Activated T-cell treated with anti-CD3 and anti-CD28 coated beads for 4 hours (primary cell): ENCODE data around the gene SDCCAG8.

Experiments used
- DNase-seq: peaks from one replicate; pipeline ENCODE4 v3.0.0-alpha.2; 2020

Gene SDCCAG8

GRCh38 chr1:243341074-243341473 is 85.2 kb downstream of the SDCCAG8 start:
- no peak for DNase-seq

DNA sequence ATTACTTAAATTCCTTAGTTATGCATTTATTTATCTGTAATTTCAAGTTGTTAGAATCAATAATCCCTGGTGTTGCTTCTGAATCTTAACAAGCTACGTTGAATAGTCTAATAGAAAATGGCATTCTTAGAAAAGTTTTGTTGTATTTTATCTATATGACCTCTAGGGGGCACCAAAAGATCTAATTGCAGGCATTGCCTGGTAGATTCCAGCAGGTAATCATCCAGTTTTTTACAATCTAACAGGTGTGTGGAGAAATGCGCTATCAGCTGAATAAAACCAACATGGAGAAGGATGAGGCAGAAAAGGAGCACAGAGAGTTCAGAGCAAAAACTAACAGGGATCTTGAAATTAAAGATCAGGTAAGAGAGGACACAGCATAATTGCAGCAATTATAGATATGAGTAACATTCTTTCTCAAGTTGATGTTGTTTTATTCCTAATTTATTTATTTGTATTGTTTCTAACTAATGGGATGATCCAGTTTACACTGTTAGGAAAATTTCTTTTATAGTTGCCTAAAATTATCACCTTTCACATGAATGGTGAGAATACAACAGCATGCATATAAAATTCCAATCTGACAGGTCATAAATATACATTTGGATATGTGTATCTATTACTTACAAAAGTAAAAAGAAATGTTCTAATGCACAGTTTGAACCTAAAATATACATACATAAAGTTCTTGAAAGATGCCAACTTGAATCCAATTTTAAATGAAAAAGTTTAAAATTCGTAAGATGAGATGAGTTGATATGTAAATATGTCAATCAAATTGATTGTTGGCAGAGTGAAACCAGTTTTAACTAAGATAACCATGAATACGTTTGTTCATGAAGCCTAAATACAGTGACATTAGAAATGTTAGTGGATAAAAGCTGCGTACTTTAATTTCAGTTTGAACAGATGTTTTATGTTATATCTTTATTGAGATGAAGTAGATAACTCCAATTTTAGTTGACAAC is 88.4 kb downstream of the SDCCAG8 start:
- no peak for DNase-seq

GRCh38 chr1:243345205-243345604 is 89.4 kb downstream of the SDCCAG8 start:
- DNase-seq: no peak

DNA sequence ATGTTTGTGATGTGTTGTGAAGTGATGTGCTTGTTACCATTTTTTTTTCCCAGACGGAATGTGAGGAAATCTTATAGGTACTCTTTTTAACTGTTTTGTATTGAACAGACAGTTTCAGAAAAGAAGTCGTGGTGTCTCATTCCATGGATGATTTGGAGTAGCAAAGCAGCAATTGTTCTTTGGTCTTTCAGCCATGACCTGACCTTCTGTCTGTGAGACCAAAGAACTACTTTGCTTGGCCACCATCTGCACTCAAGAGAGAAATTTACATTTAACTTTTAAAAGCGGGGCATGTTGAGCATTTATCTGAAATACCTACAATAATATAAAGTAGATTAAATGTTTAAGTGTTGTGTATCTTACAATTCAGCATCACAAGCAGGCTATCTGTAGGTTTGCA is 90.2 kb downstream of the SDCCAG8 start:
- no peak for DNase-seq

DNA sequence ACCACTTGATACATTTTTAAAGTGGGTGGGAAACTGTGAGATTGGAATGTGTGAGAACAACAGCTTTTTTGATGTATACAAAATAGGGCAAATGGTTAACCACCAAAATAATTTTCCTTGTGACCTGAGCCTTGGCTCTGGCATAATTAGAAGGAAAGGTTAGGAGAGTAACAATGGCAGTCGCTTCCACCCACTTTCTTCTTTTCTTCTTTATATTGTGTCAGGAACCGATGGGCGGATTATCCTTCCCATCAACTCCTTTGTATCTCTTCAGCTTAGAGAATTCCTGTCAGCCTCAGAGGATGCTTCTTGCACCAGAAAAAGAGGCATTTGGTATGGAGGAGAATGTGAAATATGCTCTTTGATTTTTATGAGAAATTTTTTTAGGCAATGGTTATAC is 90.6 kb downstream of the SDCCAG8 start:
- DNase-seq: no peak

DNA sequence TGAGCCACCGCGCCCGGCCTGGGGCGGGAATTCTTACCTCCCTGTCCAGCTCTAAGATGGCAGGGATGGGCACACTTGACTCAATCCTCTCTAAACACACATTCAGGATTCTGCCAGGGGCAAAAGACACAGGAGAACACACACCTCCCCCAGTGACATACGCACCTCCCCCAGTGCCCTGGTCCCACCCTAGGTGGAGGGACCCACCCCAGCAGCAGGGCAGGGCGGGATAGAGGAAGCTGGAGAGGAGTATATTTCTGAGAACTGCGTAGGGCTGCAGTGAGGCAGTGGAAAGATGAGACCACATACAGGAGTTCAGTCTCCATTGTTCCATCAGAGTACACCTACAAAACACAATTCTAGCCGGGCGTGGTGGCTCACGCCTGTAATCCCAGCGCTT is 92.5 kb downstream of the SDCCAG8 start:
- DNase-seq: no peak

DNA sequence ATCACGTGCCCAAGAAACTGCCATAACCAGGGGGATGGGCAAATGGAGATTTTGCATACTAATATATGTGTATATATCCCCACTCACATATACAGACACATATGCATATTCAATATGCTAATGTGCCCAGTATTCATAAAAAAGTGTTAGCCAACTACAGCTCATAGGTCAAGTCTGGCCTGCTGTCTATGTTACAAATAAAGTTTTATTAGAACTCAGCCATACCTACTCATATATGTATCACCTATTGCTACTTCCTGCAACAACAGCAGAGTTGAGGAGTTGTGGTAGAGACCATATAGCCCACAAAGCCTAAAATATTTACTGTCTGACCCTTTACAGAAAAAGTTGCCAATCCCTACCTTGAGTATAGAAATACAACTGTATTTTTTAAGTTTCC is 93.3 kb downstream of the SDCCAG8 start:
- DNase-seq: no peak

- no peak for DNase-seq
Measured at GRCh38 chr1:243351337-243351736, 95.5 kb downstream of the SDCCAG8 start.

DNA sequence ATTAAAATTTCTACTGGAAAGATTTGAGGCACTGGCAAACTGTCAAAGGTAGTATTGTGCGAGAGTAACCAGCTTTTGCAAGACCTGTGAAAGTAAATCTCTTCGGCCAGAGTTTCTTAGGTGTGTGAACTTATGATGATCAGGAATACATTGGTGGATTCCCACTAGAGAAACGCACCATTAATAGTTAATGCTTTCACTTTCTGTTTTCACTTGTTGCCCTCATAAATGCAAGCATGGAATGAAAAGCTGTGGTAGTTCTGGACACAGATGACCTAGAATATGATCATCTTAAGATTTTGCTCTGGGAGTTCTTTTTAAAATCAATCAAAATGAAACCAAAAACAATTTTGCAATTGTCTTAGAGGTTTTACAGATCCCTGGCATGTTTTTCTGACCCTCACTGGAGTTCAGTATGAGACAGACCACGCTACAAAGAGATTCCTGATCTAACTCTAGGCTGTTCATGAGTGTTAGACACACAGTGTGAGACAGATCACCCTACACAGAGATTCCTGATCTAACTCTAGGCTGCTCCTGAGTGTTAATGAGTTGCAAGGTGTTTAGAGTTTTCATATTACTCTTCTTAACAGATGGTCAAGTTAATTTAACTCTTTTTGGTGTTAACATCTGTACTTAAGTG is 98.8 kb downstream of the SDCCAG8 start:
- DNase-seq: no peak

DNA sequence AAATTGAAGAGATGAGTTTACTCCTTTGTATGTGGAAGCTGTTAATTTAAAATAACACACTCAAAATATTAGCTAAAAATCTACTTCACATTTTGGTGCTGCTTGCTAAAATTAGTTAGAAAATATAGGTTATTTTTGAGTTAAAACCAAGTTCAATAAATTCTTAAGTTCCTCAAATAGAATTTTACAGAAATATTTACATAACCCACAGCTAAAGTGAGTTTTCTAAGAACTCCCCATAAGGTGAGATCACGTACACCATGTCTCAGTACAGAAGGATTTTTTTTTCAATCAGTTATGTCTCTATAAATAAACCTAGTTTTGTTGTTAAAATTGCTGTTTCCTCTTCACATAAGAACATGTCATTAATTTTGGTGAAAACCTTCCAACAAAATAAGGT is 108.0 kb downstream of the SDCCAG8 start:
- DNase-seq: no peak

GRCh38 chr1:243364330-243364729 is 108.5 kb downstream of the SDCCAG8 start:
- DNase-seq: no peak

- no peak for DNase-seq
Measured at GRCh38 chr1:243364866-243365265, 109.0 kb downstream of the SDCCAG8 start.

DNA sequence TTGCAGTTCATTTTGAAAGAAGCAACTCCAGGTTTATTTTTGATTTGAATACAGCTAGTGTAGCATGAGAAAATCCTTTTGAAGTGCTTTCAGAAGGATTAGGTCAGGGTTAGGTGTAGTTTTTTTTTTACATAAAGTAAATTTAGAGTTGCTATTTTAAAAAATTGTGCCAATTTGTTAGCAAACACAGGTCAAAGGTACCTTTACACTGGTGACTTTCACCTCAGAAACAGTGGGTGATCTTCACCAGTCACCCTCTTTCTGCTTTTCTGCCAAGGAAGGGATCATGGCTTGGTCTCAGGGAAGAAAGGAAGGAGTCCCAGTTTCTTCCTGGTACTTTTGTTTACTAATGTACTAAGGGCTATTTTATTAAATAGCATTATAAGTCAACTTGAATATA is 111.5 kb downstream of the SDCCAG8 start:
- DNase-seq: no peak

DNA sequence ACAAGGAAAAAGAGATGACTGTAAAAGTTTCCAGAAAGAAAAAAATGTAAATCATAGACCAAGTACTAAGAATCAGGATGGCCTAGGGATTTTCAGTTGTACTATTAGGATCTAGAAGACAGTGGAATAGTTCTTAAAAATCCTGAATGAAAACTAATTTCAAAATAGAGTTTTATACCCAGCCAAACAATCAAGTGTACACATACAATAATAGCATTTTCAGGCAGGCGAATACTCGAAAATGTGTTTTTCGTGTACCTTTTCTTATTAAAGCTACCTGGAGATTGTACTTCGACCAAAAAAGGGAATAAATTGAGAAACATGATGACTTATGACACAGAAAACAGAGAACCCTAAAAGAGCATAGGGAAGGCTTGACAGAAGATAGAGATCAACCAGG is 118.6 kb downstream of the SDCCAG8 start:
- no peak for DNase-seq

GRCh38 chr1:243375596-243375995 is 119.8 kb downstream of the SDCCAG8 start:
- no peak for DNase-seq

DNA sequence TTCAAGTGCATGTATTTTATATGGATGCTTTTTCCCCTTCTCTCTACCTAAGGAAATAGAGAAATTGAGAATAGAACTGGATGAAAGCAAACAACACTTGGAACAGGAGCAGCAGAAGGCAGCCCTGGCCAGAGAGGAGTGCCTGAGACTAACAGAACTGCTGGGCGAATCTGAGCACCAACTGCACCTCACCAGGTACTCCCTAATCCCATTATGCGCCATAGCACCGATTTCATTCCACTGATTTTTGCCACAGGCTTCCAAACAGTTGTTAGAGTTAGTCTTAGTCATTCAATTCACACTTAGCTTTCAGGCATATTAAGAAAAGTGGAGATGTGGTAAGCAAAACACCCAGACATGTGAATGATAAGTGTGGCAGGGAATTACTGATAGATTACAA is 122.8 kb downstream of the SDCCAG8 start:
- DNase-seq: no peak

DNA sequence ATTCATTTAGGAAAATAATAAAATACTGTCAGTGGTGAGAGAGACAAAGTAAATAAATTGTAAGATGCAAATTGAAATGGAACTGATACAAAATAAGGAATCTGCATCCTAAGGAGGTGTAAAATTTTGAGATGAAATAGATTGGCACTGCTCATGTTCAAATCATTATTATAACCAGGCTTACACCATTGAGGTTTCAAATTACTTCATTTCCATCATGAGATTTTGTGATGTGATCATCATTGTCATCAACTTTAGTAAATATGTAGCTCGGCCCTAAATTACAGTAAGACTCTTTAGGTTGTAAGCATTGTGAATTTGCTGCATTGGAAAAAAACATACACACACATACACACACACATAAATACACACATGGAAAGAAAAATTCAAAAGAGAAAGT is 123.4 kb downstream of the SDCCAG8 start:
- DNase-seq: no peak

- DNase-seq: no peak
Measured at GRCh38 chr1:243379706-243380105, 123.9 kb downstream of the SDCCAG8 start.

DNA sequence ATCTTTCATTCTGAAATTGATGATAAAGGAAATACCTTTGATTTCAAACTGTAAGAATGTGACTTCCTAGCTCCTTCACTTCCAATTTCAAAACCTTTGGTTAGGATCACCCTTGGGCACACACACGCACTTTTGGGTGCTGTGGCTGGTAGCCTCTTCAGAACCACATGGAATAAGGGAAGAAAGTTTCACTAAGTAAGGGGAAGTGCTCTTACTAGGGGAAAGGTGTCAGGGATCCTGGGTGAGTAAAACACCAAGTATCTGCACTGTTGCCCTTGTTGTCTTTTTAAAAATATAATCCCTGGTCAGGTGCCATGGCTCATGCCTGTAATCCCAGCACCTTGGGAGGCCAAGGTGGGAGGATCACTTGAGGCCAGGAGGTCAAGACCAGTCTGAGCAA is 132.4 kb downstream of the SDCCAG8 start:
- no peak for DNase-seq

DNA sequence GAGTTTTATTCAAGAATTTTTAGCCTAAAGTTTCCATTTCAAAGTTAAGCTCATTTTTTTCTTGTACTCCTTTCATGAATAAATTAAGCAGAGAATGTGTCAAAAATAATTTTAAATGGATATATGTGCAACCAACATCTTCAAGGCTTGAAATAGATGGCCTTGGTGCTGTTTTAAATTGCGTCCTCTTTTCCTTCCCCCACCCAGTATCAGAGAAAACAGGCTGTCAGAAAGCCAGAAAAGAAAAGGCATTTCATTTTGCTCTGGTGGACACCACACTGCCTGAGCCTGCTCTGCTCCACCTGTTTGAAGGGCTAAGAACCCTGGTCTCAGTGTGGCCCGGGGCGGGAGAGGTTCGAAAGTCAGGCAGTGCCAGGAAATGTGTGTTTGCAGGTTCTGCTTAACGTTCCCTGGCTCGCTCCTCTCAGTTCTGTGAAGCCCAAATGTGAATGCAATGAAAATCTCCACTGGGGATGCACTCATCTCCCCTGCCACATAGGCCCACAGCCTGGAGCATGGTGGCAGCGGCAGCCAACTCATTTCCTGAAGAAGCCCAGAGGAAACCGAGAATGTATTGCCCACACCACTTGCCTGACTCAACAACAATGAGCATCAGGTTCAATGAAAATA is 134.4 kb downstream of the SDCCAG8 start:
- DNase-seq: no peak

DNA sequence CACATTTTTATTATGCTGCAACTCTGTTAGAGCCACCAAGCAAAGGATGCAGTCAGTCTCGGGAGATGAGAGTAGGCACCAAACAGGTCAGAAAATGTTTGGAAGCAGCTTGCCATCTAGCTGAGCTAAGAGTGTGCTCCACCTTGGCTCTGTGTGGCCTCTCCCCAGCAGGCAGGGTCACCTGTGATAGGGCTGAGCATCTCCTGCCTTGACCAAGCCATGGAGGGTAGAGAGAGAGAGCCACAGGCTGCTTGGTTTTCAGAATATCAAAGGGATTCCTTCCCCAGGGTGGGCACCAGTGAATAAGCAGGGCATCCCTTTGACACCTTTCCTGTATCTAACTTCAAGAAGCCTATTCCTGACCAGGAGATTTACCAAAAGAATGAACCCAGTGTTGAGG is 135.5 kb downstream of the SDCCAG8 start:
- DNase-seq: no peak

- DNase-seq: no peak
Measured at GRCh38 chr1:243393096-243393495, 137.3 kb downstream of the SDCCAG8 start.

- no peak for DNase-seq
Measured at GRCh38 chr1:243394066-243394465, 138.2 kb downstream of the SDCCAG8 start.
